Activated T-cell treated with anti-CD3 and anti-CD28 coated beads, Interleukin-2, amount 50 U/mL, for 48 hours (primary cell): ENCODE results near the gene DOCK1.
"Not testable (repeated sequence)": the region's sequence is repeated elsewhere in the genome, so short reads cannot be mapped to it uniquely, and the experiment has no call there.

ENCODE experiments used
- DNase-seq, 2 experiments: peaks; one replicate each; pipeline ENCODE4 v3.0.0-alpha.2; 2020

Gene DOCK1

DNA sequence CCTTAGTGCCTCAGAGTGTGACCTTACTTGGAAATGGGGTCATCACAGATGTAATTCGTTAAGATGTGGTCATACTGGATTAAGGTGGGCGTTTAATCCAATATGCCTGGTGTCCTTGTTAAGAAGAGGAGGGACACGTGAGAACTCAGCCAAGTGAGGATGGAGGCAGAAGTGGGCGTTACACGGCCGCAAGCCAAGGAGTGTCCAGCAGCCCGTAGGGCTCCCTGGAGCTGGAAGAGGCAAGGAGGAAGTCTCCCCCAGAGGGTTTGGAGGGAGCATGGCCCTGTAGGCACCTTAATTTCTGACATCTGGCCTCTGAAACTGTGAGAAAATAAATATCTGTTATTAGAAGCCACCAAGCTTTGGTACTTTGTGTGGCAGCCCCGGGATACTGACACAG, 21.3 kb downstream of the DOCK1 start:
- no peak for DNase-seq

GRCh38 chr10:126927799-126928198, 22.6 kb downstream of the DOCK1 start:
- no peak for DNase-seq

DNA sequence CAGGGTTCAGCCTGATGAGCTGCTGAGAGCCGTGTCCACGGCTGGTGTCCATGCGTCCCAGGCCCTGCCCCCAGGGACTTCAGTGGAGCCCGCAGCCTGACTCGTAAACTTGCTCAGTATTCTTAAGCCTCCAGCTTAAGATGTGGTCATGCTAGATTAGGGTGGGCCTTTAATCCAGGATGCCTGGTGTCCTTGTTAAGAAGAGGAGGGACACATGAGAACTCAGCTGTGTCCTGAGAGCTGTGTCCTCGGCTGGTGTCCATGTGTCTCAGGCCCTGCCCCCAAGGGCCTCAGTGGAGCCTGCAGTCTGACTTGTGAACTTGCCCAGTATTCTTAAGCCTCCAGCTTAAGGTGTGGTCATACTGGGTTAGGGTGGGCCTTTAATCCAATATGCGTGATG, 23.0 kb downstream of the DOCK1 start:
- no peak for DNase-seq

DNA sequence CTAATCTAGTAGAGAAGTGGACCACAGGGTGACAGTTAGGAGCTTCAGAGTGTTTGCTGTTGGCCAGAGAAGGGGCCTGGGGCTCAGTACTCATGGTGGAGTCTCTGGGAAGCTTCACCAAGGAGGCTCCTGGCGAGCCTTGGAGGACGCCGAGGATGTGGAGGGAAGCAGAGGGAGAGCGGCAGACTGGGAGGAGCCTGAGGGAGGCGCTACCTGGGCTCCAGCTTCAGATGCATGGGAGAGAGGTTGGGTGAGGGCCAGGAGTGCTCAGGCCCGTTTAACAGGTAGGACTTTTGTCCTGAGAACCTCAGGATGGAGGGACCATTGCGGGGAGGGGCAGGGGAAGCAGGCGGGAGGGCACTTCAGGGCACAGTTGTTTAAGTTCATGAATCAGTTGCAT, 24.2 kb downstream of the DOCK1 start:
- no peak for DNase-seq

DNA sequence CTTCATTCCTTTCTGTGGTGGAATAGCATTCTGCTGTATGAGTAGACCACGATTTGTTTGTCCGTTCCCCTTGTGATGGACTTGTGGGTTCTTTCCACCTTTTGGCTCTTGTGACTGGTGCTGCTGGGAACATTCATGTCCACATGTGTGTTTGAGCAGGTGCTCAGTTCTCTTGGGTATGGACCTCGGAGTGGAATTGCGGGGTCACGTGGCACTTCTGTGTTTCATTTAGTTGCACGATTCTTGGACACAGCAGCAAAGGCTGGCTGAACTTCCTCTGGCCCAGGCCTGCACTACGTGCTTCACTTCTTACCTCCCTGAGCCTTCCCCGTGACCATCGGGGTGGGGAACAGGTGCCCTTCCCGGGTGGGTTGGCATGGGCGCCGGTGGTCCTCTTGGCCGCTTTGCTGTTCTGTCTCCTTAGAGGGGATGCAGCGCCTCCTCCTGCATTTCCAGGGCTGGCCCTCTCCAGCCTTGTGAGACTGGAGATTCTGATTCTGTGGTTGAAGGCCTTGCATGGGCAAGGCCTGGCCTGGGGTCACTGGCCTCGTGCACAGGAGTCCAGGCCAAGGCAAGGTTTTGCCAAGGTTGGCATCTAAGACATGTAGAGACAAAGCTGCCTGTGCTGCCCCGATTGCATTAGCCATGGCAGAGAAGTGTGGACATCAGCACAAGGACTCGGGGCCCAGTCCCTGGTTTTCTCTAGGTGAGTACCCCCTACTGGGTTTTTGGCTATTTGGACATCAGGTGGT, 25.1 kb downstream of the DOCK1 start:
- no peak for DNase-seq

- DNase-seq = no peak
These were observed 25.8 kb downstream of the DOCK1 start for GRCh38 chr10:126930883-126931503.

DNA sequence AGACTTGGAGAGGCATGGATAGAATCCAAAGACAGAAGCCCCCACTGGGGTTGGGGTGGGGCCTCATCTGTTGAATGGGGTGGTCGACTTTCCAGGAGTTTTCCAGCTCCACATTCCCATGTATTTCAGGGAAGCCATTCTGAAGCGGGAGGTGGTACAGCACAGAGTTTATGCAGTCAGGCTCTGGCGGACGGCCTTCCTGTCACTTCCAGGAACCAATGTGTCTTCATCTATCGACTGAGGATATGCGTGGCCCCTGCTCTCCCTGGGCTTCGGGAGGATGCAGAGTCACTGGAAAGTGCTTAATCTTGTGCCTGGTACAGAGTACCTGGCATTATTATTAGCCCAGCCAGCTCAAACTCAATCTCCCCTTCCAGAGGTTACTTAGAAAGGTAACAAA, 26.3 kb downstream of the DOCK1 start:
- no peak for DNase-seq

- DNase-seq = no peak
These were observed 27.3 kb downstream of the DOCK1 start for GRCh38 chr10:126932516-126932915.

DNA sequence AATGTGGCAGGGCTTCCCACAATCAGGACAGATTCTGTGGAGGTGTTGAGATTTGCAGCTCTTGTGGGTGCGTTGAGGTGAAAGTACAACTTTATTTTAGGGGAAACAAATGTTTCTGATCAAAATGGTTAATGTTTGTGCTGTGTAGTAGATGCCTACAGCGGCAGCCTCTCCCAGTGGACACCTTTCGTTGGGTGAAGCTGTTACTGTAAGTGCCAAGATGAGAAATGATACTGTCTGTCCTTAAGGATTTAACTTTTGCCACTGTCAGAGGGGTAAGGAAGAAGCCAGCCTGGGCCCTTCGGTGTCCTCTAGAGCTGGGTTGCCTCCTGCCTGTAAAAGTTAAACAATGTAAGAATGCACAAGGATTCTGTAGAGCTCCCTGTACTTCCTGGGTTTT, 27.9 kb downstream of the DOCK1 start:
- no peak for DNase-seq

DNA sequence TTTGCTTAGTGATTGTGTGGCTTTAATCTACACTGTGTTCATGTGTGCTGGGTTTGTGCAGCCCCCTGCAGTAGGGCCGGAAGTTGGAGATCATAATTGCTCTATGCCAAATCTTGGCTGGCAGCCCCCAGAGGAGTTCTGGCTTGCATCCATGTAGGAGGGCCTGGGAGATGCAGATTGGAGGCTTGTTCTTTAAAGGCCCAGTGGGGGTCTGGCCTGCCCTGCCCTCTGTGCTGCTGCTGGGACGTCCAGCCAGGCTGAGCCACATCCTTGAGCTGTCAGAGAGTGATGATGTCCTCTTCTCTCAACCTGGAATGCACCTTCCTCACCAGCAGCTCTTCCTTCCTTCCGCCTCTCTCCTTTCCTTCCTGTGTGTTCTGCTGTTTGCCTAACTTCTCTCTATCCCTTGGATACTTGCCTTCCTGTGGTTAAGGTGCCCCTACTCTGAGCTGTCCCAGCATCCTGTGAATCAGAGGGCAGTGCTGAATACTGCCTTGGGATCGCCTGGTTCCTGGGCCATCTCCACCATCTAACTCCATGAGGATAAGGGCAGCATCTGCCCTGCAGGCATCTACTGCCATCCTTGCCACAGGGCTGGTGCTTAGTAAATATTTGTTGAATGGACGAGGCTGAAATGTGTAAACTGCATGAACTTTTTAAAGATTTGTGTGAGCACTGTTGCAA, 30.2 kb downstream of the DOCK1 start:
- DNase-seq = no peak

DNA sequence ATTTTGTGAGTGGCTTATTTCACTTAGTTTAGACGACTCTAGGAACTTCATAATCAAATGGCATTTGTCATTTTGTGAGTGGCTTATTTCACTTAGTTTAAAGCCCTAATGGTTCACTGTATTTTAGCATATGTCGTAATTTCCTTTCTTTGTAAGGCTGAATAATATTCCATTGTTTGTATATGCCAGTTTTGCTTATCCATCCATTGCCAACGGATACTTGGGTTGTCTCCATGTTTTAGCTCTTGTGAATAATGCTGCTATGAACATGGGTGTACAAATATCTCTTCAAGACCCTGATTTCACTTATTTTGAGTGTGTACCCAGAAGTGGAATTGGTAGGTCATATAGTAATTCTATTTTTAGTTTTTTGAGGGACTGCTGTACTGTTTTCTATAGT, 31.8 kb downstream of the DOCK1 start:
- DNase-seq = no peak

DNA sequence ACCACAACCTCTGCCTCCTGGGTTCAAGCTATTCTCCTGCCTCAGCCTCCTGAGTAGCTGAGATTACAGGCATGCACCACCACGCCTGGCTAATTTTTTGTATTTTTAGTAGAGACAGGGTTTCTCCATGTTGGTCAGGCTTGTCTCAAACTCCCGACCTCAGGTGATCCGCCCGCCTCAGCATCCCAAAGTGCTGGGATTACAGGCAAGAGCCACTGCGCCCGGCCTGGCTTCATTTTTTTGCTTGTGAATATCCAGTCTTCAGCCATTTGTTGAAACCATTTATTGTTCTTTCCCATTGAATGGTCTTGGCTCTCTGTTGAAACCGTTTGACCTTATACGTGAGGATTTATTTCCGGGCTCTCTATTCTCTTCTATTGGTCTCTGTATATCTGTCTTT, 32.9 kb downstream of the DOCK1 start:
- not testable (repeated sequence) for DNase-seq

DNA sequence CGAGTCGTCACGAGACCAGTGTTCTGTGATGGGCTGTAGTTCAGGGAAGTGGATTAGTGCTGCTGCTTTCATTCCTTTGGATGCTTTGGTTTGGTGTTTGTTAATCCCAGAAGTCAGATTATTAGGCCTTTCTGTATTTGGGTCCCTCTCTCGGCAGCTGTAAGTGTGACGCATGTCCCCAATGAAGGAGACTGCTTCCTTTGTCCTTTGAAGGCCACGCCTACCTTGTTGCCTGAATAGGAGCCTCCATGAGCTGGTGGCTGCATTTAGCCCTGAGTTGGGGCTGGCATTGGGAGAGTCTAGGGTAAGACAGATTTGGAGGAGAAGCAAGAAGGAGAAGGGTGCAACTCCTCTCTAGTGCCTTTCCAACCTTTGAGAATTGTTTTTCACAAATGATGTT, 34.5 kb downstream of the DOCK1 start:
- DNase-seq = no peak

DNA sequence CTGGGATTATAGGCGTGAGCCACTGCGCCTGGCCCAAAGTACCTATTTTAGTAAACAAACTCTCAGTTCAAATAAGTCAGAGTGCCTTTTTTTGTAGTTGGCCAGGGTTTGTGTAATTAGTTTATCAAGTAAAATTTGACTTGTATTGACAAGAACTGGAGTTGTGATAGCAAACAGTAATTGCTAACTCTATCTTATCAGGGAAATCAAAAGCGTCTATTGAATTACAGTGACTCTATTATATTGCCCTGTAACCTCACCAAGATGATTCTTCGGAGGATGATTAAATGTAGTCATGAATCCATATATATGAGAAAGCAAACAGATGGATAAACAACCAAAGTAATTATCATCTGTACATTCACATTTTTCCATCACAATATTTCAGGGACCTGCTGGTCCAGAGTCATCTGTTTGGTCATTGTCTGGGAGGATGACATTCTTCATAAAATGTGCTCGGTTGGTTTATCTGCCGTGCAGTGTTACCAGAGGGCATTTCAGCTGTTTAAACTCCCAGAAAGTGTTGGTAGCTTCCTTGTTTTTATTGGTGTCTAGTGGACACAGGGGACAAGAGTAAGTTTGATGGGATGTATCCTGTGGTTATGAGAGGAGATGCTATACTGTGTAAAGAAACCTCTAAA, 35.6 kb downstream of the DOCK1 start:
- DNase-seq = no peak

- no peak for DNase-seq
These were observed 39.0 kb downstream of the DOCK1 start for GRCh38 chr10:126944191-126944590.

DNA sequence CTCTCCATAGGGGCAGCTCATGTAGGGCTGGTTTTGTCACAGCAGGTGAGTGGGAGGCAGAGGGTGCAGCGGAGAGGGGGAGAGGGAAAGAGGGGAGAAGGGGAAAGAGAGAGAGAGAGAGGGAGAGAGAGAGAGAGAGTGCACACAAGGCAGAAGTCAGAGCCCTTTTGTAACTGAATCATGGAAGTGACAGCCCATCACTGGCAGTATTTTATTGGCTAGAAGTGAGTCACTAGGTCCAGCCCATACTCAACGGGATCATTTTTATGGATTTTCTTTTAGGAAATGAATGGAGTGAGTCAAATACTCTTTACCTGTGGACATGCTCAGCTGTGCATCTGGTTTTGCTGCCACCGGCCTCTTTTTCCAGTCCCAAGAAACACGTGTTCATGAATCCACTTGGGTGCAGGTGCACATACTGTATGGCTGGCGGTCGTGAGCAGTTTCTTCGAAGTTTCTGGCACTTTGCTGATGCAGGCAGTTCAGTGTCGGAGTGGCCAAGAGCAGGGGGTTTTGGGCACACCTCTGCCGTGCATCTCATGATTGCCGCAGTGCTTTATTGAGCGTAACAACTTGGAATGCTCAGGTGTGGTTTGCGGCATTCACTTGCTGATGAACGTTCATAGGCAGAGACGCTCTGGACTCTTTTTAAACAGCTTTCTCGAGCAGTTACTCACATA, 40.3 kb downstream of the DOCK1 start:
- DNase-seq = no peak

DNA sequence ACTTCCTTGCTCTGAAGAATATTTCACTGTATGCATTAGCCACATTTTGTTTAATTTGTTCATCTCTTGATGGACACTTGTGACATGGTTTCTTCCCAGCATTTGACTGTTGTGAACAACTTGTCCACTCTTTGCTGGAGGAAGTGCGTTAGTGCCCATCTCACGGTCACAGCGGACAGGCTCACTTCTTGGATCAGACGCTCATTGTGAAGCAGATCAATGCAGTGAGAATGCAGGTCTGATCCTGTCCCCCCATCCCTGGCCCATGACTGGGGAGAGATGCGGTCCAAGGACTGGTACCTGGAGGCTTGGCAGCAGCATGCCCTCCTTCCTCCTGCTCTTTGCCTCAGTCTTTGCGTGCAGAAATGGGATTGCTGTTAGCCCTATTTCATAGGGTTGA, 41.5 kb downstream of the DOCK1 start:
- DNase-seq = no peak

DNA sequence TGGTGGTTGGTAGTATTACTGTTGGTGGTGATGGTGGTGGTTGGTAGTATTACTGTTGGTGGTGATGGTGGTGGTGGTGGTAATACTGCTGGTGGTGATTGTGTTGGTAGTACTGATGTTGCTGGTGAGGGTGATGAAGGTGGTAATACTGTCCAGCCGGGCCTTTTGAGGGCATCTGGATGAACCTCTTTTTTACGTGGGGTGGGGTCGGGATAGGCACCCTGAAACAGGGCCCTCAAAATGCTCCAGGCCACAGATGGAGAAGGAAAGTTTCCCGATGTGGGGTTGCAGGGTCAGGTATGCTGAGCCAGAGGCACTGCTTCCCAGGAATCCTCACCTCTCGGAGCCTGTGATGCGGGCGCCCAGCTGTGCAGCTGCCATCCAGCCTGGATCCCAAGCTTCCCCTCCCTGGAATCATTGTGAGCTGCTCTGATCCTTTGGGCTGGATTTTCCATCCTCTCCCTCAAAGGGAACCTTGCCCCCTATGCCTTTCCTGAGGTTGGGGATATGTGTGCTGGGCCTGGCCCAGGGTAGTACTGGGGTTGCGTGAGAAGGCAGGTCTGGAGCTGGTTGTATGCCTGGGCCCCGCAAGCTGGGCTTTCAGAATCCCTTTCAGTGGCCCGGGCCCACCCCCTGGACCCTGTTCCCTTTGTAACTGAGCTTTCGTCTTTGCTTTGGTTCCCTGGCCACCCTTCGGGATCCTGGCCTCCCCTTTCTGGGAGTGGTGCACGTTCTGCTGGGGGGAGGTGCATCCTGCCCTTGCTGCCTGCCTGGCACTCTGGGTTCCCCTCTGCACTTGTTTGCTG, 43.3 kb downstream of the DOCK1 start:
- DNase-seq = no peak

- no peak for DNase-seq
These were observed 43.9 kb downstream of the DOCK1 start for GRCh38 chr10:126949161-126949503.

DNA sequence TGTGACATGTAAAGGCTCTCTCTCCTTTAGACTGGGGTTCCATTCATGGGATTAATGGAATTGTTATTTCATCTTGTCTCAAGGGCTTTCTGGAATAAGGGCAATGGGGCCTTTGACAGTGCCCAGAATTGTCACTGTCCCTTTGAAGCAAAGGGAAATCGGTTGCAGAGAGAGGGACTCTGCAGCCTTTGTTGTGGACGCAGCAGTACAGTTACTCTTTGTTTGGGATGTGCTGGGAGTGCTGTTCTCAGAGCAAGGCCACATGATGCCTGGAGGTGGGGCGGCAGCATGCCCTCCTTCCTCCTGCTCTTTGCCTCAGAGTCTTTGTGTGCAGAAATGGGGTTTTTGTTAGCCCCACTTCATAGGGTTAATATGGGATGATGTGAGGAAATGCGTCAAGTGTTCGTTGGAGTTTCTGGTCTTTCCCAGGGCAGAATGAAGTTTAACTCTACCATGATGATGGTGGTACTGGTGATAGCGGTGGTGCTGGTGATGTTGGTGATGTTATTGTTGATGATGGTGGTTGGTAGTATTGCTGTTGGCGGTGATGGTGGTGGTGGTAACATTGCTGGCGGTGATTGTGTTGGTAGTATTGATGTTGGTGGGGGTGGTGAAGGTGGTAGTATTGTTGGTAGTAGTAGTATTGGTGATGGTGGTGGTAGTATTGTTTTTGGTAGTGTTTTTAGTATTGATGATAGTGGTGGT, 45.3 kb downstream of the DOCK1 start:
- DNase-seq = no peak

DNA sequence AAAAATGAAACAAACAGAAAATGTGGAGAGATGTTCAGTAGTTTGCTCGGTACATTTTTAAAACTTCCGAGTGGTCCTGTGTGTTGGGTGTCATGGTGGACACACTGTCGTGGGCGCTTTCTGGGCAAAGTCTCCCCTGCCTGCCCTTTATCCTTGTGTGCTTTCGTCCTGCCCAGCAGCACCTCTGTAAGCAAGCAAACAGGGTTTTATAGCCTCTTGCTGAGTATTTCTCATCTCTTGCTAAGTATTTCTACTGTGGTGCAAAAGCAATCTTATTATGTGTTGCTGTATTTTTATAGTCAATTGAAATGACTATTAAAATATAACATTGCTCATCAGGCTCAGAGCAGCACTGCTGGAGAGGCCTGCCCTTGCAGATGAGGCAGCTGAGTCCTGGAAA, 48.7 kb downstream of the DOCK1 start:
- DNase-seq = no peak

- DNase-seq = no peak
These were observed 50.2 kb downstream of the DOCK1 start for GRCh38 chr10:126955396-126955795.
